ENCODE data around the gene GOLIM4.

GOLIM4 gene

GRCh38 chr3:167998253-167998652 is 97.5 kb downstream of the GOLIM4 start:
- DNase-seq (ENCODE audit: low read depth), result no peak
- H3K4me3 ChIP-seq (ENCODE audit: low read depth, low read length), result no peak overlapping the region
- no peak for TF ChIP-seq CTCF (IDR thresholded peaks at IDR 0.05; ENCODE audit: control insufficient read depth, extremely low read depth, insufficient read depth)

DNA sequence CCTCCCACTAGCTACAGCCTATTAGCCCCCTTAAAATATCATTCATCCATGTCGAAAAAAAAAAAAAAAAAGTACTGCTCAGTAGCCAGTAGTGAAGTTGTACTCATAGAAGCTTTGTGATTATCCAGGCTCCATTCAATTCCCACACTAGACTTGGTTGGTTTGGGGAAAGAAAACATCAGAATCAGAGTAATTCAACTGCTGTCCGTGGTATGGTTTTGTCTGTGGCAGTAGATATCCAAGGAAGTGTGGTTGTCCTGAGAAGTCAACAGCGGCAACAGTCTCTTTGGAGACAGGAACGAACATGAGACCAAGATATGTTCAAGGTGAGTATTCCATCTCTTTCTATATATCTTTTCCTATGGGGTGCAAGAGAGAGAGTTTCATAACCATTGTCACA is 99.2 kb downstream of the GOLIM4 start:
- DNase-seq (ENCODE audit: low read depth), result no peak
- no peak for TF ChIP-seq CTCF (IDR thresholded peaks at IDR 0.05; ENCODE audit: control insufficient read depth, extremely low read depth, insufficient read depth)
- H3K4me3 ChIP-seq (ENCODE audit: low read depth, low read length), result no peak overlapping the region

DNA sequence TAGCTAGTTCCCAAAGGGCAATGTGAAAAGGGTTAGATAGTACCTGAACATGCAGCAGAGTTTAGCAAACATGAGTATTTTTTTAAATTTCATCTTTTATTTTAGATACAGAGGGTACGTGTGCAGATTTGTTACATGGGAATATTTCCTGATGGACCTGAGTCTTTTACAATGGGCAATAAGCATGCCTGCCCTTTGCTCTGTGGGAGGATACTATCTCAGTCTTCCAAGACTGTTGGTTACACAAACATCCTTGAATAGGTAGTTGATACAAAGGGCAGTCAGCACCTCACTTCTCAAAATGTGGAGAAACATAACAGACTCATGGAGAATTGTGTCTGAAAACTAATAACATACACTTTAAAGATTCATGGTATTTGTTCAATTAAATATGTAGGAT is 103.3 kb downstream of the GOLIM4 start:
- DNase-seq (ENCODE audit: low read depth), result no peak
- H3K4me3 ChIP-seq (ENCODE audit: low read depth, low read length), result no peak overlapping the region
- no peak for TF ChIP-seq CTCF (IDR thresholded peaks at IDR 0.05; ENCODE audit: control insufficient read depth, extremely low read depth, insufficient read depth)

GRCh38 chr3:167991213-167991612 is 104.5 kb downstream of the GOLIM4 start:
- TF ChIP-seq CTCF (IDR thresholded peaks at IDR 0.05; ENCODE audit: control insufficient read depth, extremely low read depth, insufficient read depth), result no peak
- H3K4me3 ChIP-seq (ENCODE audit: low read depth, low read length), result no peak overlapping the region
- DNase-seq (ENCODE audit: low read depth), result no peak

GRCh38 chr3:167989999-167990398 is 105.7 kb downstream of the GOLIM4 start:
- DNase-seq (ENCODE audit: low read depth), result no peak
- no peak for TF ChIP-seq CTCF (IDR thresholded peaks at IDR 0.05; ENCODE audit: control insufficient read depth, extremely low read depth, insufficient read depth)
- H3K4me3 ChIP-seq (ENCODE audit: low read depth, low read length), result no peak overlapping the region

DNA sequence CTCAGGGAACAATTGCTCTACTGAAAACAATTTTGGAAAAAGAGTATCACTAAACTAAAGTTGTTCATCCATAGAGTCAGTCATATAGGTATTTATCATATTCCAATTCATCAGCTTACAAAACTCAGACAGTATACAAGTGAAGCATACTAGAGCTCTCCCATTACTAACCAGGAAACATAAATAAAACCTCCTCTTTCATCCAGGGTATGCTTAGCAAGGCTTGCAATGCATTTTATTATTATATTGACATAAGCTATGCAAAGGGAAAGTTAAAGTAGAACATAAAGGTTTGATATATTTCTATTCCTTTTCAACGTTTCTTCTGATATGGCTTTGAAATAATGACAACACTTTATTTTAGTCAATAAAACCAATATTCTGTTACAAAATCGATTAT is 106.7 kb downstream of the GOLIM4 start:
- DNase-seq (ENCODE audit: low read depth), result no peak
- H3K4me3 ChIP-seq (ENCODE audit: low read depth, low read length), result no peak overlapping the region
- no peak for TF ChIP-seq CTCF (IDR thresholded peaks at IDR 0.05; ENCODE audit: control insufficient read depth, extremely low read depth, insufficient read depth)

- DNase-seq (ENCODE audit: low read depth), result no peak
- TF ChIP-seq CTCF (IDR thresholded peaks at IDR 0.05; ENCODE audit: control insufficient read depth, extremely low read depth, insufficient read depth), result no peak
- no peak overlapping the region for H3K4me3 ChIP-seq (ENCODE audit: low read depth, low read length)
Observed at GRCh38 chr3:167983583-167983982, 112.1 kb downstream of the GOLIM4 start.

All from LNCaP clone FGC (cell line).